HepG2 (cell line): ENCODE results near the gene TSTD1. TPM values are rescaled to one million over a fixed set of nuclear protein-coding genes. Genes with fewer than 3 reads are reported as not detected.

ENCODE experiments used
- EEA1 ChIP-seq: sonication (generic); formaldehyde crosslinking; IDR thresholded peaks from 2 replicates; pipeline ENCODE4 v1.5.1; 2020; ENCODE audit warnings: mild to moderate bottlenecking, missing genetic modification reagents, borderline replicate concordance
- HNRNPLL ChIP-seq: fragments of 200-400 bp; formaldehyde crosslinking; IDR thresholded peaks from 2 replicates; pipeline ENCODE4 v1.6.1; 2017; ENCODE audit warnings: mild to moderate bottlenecking, low read depth, low read length; ENCODE audit not compliant: poor library complexity, severe bottlenecking
- NFYB ChIP-seq: sonication (generic); formaldehyde crosslinking; IDR thresholded peaks from 2 replicates; pipeline ENCODE4 v1.4.0; 2020; ENCODE audit warnings: missing genetic modification reagents
- NR2C2 ChIP-seq: sonication (generic); formaldehyde crosslinking; IDR thresholded peaks from 2 replicates; pipeline ENCODE4 v1.4.0; 2020; ENCODE audit warnings: missing genetic modification reagents, mild to moderate bottlenecking, moderate library complexity, borderline replicate concordance
- RFX5 ChIP-seq: IDR thresholded peaks from 2 replicates; pipeline ENCODE4 v1.6.1; 2011; ENCODE audit warnings: low read depth, low read length, improper control_type of control experiment
- SPEN ChIP-seq: sonication (generic); formaldehyde crosslinking; IDR thresholded peaks from 2 replicates; pipeline ENCODE4 v1.5.1; 2020; ENCODE audit warnings: low read depth, mild to moderate bottlenecking, missing genetic modification reagents
- U2AF1 ChIP-seq: fragments of 200-400 bp; formaldehyde crosslinking; optimal IDR thresholded peaks from 2 replicates; pipeline ENCODE3; 2017; ENCODE audit warnings: mild to moderate bottlenecking, low read depth, low read length
- ZFP82 ChIP-seq: sonication (generic); formaldehyde crosslinking; IDR thresholded peaks from 2 replicates; pipeline ENCODE4 v1.5.1; 2020; ENCODE audit warnings: mild to moderate bottlenecking, missing genetic modification reagents, borderline replicate concordance
- ZIK1 ChIP-seq: sonication (generic); formaldehyde crosslinking; IDR thresholded peaks from 2 replicates; pipeline ENCODE4 v1.5.0; 2020; ENCODE audit warnings: mild to moderate bottlenecking, low read depth, missing genetic modification reagents, borderline replicate concordance
- ZNF543 ChIP-seq: sonication (generic); formaldehyde crosslinking; IDR thresholded peaks from 2 replicates; pipeline ENCODE4 v1.4.0; 2020; ENCODE audit warnings: mild to moderate bottlenecking, missing genetic modification reagents
- polyA plus RNA-seq, 8 experiments: library from polyadenylated mRNA; depleted of rRNA in 3 of 8; stranded (reverse) in 7 of 8; unstranded in 1 of 8; fragments of >200 nt; fragmentation: Illumina TruSeq in 4 of 8; extraction: Trizol in 4 of 8; gene quantifications; 2 replicates each; pipeline versions ENCODE4 v1.2.1 to v1.2.3, GENCODE V29; 2011 to 2016; ENCODE audit warnings: low read depth in 4 of 8, missing spikeins in 1 of 8, mixed read lengths in 1 of 8; ENCODE audit not compliant: insufficient read depth in 1 of 8
- total RNA-seq, 5 experiments: library from RNA; depleted of rRNA; stranded (reverse); fragments of >200 nt; fragmentation: Illumina TruSeq; extraction: Trizol; gene quantifications; 2 replicates each; pipeline ENCODE4 v1.2.3, GENCODE V29; 2016; ENCODE audit warnings: low read depth in 1 of 5
- TF ChIP-seq, protein P1 (sequence below): sonication (generic); formaldehyde crosslinking; IDR thresholded peaks from 2 replicates; pipeline ENCODE4 v1.8.0; 2022; ENCODE audit warnings: mild to moderate bottlenecking, missing genetic modification reagents; ENCODE audit not compliant: insufficient replicate concordance
- TF ChIP-seq, protein P2 (sequence below): sonication (generic); formaldehyde crosslinking; conservative IDR thresholded peaks from 2 replicates; pipeline ENCODE4 v1.4.0; 2020; ENCODE audit warnings: missing genetic modification reagents
- TF ChIP-seq, protein P3 (sequence below): sonication (generic); formaldehyde crosslinking; IDR thresholded peaks from 2 replicates; pipeline ENCODE4 v1.4.0; 2020; ENCODE audit warnings: missing genetic modification reagents
- TF ChIP-seq, protein P4 (sequence below): sonication (generic); formaldehyde crosslinking; IDR thresholded peaks from 2 replicates; pipeline ENCODE4 v1.5.0; 2020; ENCODE audit warnings: missing genetic modification reagents
- TF ChIP-seq, protein P5 (sequence below): sonication (generic); formaldehyde crosslinking; IDR thresholded peaks from 2 replicates; pipeline ENCODE4 v1.4.0; 2020; ENCODE audit warnings: missing genetic modification reagents

The TSTD1 gene
- total and polyA plus RNA-seq, 2 of the 13 experiments (the other 11 are each of a cell fraction or from before 2014, with no cell fraction given): 0.15 to 0.31 TPM

DNA sequence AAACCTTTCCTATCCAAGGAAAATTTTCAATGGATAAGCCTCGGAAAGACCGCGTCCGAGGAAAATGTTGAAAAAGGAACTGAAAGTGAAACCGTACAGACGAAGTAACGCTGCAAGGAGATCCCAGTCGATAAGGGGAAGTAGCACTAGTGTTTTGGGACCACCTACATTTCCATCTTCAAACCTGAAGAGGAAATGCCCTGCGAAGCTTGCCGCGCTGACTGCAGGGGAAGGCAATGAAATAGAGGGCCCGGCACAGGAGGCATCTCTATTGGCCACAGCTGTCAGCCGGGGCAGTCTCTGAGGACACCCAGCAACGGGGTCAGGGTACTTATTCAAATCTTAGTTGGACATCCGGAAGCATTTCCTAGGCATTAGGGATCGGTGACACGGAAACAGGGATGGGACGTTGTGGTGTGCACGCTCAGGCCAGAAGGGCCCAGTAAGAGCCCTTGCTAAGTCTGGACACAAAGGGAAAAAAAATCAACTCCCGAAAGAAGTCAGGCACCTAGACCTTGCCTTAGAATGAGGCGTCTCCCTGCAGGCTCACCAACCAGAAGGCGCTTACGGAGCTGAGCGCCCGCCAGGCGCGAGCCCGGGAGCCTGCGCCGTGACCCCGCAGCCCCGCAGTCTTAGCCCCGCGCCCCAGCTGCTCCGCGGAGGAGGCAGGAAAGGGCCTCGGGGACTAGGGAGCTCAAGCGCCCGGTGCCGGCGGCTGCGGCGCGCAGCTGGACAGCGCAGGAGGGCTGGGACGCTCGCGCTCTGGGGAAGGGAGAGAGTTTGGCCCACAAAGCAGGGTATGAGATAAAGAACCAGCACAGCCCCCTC lies 6.4 kb upstream of the TSTD1 start (continued):
- TF ChIP-seq U2AF1 (peak; percentile 49), SPEN (no peak), ZNF543 (CRISPR knock-in tag) (peak; percentile 2; the same call in 1 of the 2 replicates), NFYB (peak; percentile 60), ZFP82 (CRISPR knock-in tag) (peak; percentile 51; the same call in 1 of the 2 replicates), RFX5 (peak; percentile 63), NR2C2 (CRISPR knock-in tag) (peak; percentile 94), HNRNPLL (peak; percentile 49), ZIK1 (CRISPR knock-in tag) (no peak), EEA1 (no peak)
- TF ChIP-seq, protein P1, sequence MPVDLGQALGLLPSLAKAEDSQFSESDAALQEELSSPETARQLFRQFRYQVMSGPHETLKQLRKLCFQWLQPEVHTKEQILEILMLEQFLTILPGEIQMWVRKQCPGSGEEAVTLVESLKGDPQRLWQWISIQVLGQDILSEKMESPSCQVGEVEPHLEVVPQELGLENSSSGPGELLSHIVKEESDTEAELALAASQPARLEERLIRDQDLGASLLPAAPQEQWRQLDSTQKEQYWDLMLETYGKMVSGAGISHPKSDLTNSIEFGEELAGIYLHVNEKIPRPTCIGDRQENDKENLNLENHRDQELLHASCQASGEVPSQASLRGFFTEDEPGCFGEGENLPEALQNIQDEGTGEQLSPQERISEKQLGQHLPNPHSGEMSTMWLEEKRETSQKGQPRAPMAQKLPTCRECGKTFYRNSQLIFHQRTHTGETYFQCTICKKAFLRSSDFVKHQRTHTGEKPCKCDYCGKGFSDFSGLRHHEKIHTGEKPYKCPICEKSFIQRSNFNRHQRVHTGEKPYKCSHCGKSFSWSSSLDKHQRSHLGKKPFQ (CRISPR knock-in tag): no peak
- TF ChIP-seq, protein P2, sequence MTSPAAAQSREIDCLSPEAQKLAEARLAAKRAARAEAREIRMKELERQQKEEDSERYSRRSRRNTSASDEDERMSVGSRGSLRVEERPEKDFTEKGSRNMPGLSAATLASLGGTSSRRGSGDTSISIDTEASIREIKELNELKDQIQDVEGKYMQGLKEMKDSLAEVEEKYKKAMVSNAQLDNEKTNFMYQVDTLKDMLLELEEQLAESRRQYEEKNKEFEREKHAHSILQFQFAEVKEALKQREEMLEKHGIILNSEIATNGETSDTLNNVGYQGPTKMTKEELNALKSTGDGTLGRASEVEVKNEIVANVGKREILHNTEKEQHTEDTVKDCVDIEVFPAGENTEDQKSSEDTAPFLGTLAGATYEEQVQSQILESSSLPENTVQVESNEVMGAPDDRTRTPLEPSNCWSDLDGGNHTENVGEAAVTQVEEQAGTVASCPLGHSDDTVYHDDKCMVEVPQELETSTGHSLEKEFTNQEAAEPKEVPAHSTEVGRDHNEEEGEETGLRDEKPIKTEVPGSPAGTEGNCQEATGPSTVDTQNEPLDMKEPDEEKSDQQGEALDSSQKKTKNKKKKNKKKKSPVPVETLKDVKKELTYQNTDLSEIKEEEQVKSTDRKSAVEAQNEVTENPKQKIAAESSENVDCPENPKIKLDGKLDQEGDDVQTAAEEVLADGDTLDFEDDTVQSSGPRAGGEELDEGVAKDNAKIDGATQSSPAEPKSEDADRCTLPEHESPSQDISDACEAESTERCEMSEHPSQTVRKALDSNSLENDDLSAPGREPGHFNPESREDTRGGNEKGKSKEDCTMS (CRISPR knock-in tag): no peak
- TF ChIP-seq, protein P3, sequence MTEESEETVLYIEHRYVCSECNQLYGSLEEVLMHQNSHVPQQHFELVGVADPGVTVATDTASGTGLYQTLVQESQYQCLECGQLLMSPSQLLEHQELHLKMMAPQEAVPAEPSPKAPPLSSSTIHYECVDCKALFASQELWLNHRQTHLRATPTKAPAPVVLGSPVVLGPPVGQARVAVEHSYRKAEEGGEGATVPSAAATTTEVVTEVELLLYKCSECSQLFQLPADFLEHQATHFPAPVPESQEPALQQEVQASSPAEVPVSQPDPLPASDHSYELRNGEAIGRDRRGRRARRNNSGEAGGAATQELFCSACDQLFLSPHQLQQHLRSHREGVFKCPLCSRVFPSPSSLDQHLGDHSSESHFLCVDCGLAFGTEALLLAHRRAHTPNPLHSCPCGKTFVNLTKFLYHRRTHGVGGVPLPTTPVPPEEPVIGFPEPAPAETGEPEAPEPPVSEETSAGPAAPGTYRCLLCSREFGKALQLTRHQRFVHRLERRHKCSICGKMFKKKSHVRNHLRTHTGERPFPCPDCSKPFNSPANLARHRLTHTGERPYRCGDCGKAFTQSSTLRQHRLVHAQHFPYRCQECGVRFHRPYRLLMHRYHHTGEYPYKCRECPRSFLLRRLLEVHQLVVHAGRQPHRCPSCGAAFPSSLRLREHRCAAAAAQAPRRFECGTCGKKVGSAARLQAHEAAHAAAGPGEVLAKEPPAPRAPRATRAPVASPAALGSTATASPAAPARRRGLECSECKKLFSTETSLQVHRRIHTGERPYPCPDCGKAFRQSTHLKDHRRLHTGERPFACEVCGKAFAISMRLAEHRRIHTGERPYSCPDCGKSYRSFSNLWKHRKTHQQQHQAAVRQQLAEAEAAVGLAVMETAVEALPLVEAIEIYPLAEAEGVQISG (CRISPR knock-in tag): peak; percentile 47; the same call in 1 of the 2 replicates
- TF ChIP-seq, protein P4, sequence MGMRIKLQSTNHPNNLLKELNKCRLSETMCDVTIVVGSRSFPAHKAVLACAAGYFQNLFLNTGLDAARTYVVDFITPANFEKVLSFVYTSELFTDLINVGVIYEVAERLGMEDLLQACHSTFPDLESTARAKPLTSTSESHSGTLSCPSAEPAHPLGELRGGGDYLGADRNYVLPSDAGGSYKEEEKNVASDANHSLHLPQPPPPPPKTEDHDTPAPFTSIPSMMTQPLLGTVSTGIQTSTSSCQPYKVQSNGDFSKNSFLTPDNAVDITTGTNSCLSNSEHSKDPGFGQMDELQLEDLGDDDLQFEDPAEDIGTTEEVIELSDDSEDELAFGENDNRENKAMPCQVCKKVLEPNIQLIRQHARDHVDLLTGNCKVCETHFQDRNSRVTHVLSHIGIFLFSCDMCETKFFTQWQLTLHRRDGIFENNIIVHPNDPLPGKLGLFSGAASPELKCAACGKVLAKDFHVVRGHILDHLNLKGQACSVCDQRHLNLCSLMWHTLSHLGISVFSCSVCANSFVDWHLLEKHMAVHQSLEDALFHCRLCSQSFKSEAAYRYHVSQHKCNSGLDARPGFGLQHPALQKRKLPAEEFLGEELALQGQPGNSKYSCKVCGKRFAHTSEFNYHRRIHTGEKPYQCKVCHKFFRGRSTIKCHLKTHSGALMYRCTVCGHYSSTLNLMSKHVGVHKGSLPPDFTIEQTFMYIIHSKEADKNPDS (CRISPR knock-in tag): no peak
- TF ChIP-seq, protein P5, sequence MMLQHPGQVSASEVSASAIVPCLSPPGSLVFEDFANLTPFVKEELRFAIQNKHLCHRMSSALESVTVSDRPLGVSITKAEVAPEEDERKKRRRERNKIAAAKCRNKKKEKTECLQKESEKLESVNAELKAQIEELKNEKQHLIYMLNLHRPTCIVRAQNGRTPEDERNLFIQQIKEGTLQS: 0 out of 2 replicates have a peak, but pooled peaks have one; percentile 1
